Loucy (cell line): Measurements from ENCODE around the gene MDGA2.

ENCODE experiments used
- H2AFZ ChIP-seq: fragments of 200-600 bp; sonication (generic); 2 replicates; pipeline ENCODE4 v1.6.0; 2016; ENCODE audit warnings: antibody characterized with exemption, mild to moderate bottlenecking, low read length, moderate library complexity
- H3F3A ChIP-seq: fragments of 200-600 bp; 2 replicates; pipeline ENCODE4 v1.6.0; 2016; ENCODE audit warnings: antibody characterized with exemption, low read depth, mild to moderate bottlenecking
- H3K27me3 ChIP-seq: fragments of 200-600 bp; sonication (generic); 2 replicates; pipeline ENCODE4 v1.6.1; 2014; ENCODE audit warnings: low read length, mild to moderate bottlenecking; ENCODE audit not compliant: insufficient read depth, poor library complexity, severe bottlenecking
- H3K36me3 ChIP-seq: fragments of 200-600 bp; sonication (generic); 2 replicates; pipeline ENCODE4 v1.6.1; 2016; ENCODE audit warnings: low read length; ENCODE audit not compliant: insufficient read depth
- H3K4me1 ChIP-seq: fragments of 200-600 bp; sonication (generic); 2 replicates; pipeline ENCODE4 v1.5.1; 2014; ENCODE audit warnings: low read length, mild to moderate bottlenecking; ENCODE audit not compliant: insufficient read depth, poor library complexity, severe bottlenecking
- H3K4me2 ChIP-seq: fragments of 200-600 bp; sonication (generic); 2 replicates; pipeline ENCODE4 v1.6.0; 2014; ENCODE audit warnings: antibody characterized with exemption, low read length, low read depth, mild to moderate bottlenecking; ENCODE audit not compliant: poor library complexity, severe bottlenecking
- H3K4me3 ChIP-seq: fragments of 200-600 bp; sonication (generic); 2 replicates; pipeline ENCODE4 v1.5.1; 2014; ENCODE audit warnings: low read length, mild to moderate bottlenecking, mixed read lengths; ENCODE audit not compliant: poor library complexity, severe bottlenecking
- H3K79me2 ChIP-seq: fragments of 200-600 bp; sonication (generic); 2 replicates; pipeline ENCODE4 v1.6.1; 2014; ENCODE audit warnings: low read length; ENCODE audit not compliant: insufficient read depth
- H3K9ac ChIP-seq: fragments of 200-600 bp; sonication (generic); 2 replicates; pipeline ENCODE4 v1.6.0; 2014; ENCODE audit warnings: mild to moderate bottlenecking, low read depth, low read length, moderate library complexity; ENCODE audit not compliant: poor library complexity, severe bottlenecking
- H3K9me2 ChIP-seq: fragments of 200-600 bp; sonication (generic); replicated peaks from 2 replicates; pipeline ENCODE4 v1.6.1; 2016; ENCODE audit warnings: low read depth, low read length, mixed read lengths
- H3K9me3 ChIP-seq: fragments of 200-600 bp; sonication (generic); 2 replicates; pipeline ENCODE4 v1.6.1; 2014; ENCODE audit warnings: mild to moderate bottlenecking, antibody characterized with exemption, low read length, low read depth; ENCODE audit not compliant: insufficient read depth
- H4K20me1 ChIP-seq: fragments of 200-600 bp; sonication (generic); 2 replicates; pipeline ENCODE4 v1.6.0; 2014; ENCODE audit warnings: antibody characterized with exemption, low read length, mild to moderate bottlenecking; ENCODE audit not compliant: insufficient read depth, poor library complexity, severe bottlenecking
- CTCF ChIP-seq: fragments of 200-600 bp; sonication (generic); conservative IDR thresholded peaks from 2 replicates; pipeline ENCODE4 v1.5.1; 2014; ENCODE audit warnings: mild to moderate bottlenecking, antibody characterized with exemption, low read length
- EZH2phosphoT487 ChIP-seq: fragments of 200-600 bp; IDR thresholded peaks from 2 replicates; pipeline ENCODE4 v1.6.1; 2018; ENCODE audit warnings: antibody characterized with exemption, mild to moderate bottlenecking, moderate library complexity, borderline replicate concordance

MDGA2 gene

GRCh38 chr14:47490353-47490752 lies 185.1 kb downstream of the MDGA2 start:
- Histone ChIP-seq H3K9me2 (no peaks in the 10 kb centered on the region), H3K27me3 (no peaks in the 10 kb centered on the region), H3K4me1 (no peaks in the 10 kb centered on the region), H3K4me3 (no peak overlapping the region), H3K4me2 (no peak overlapping the region), H4K20me1 (no peaks in the 10 kb centered on the region), H3K9ac (no peak overlapping the region), H2AFZ (no peak overlapping the region), H3K79me2 (no peaks in the 10 kb centered on the region), H3K9me3 (peaks cover 3% of the 10 kb centered on the region; the same call in 1 of the 2 replicates), H3K36me3 (no peaks in the 10 kb centered on the region), H3F3A (no peaks in the 10 kb centered on the region)
- no peak for TF ChIP-seq EZH2phosphoT487
- no peak for TF ChIP-seq CTCF

- no peaks in the 10 kb centered on the region for H4K20me1 ChIP-seq
- no peak for TF ChIP-seq CTCF
- TF ChIP-seq EZH2phosphoT487: no peak
Observed at GRCh38 chr14:47485421-47485820, 190.0 kb downstream of the MDGA2 start.

GRCh38 chr14:47483449-47483848 lies 192.0 kb downstream of the MDGA2 start:
- Histone ChIP-seq H3K9me2 (no peaks in the 10 kb centered on the region), H3K4me1 (no peaks in the 10 kb centered on the region), H3K27me3 (no peaks in the 10 kb centered on the region), H3K9ac (no peak overlapping the region), H3F3A (no peaks in the 10 kb centered on the region), H4K20me1 (no peaks in the 10 kb centered on the region), H3K4me2 (no peak overlapping the region), H3K4me3 (no peak overlapping the region), H3K36me3 (no peaks in the 10 kb centered on the region), H2AFZ (no peak overlapping the region), H3K79me2 (no peaks in the 10 kb centered on the region), H3K9me3 (no peaks in the 10 kb centered on the region)
- no peak for TF ChIP-seq EZH2phosphoT487
- TF ChIP-seq CTCF: no peak

More at GRCh38 chr14:47485421-47485820, 190.0 kb downstream of the MDGA2 start:
- Histone ChIP-seq H3K4me1 (no peaks in the 10 kb centered on the region), H3K27me3 (no peaks in the 10 kb centered on the region), H3K9ac (no peak overlapping the region), H3K4me2 (no peak overlapping the region), H3F3A (no peaks in the 10 kb centered on the region), H3K9me3 (no peaks in the 10 kb centered on the region), H3K36me3 (no peaks in the 10 kb centered on the region), H2AFZ (no peak overlapping the region), H3K9me2 (no peaks in the 10 kb centered on the region), H3K79me2 (no peaks in the 10 kb centered on the region), H3K4me3 (no peak overlapping the region)
